SU-DHL-6 (cell line): ENCODE data around the gene FBXO36.
"Not testable (repeated sequence)": the region's sequence is repeated elsewhere in the genome, so short reads cannot be mapped to it uniquely, and the experiment has no call there.

Experiments
- EZH2phosphoT487 ChIP-seq: fragments of 200-600 bp; sonication (generic), shearing (Covaris generic); conservative IDR thresholded peaks from 2 replicates; pipeline ENCODE4 v1.6.1; 2018; ENCODE audit warnings: mild to moderate bottlenecking, antibody characterized with exemption, low read length, moderate library complexity, mixed read lengths
- TF ChIP-seq, protein P1 (sequence below): fragments of 200-600 bp; sonication (generic); IDR thresholded peaks from one replicate; pipeline ENCODE4 v1.5.1; 2017; ENCODE audit warnings: antibody characterized with exemption, mild to moderate bottlenecking, low read length, moderate library complexity; ENCODE audit not compliant: insufficient read depth, poor library complexity, severe bottlenecking

DNA sequence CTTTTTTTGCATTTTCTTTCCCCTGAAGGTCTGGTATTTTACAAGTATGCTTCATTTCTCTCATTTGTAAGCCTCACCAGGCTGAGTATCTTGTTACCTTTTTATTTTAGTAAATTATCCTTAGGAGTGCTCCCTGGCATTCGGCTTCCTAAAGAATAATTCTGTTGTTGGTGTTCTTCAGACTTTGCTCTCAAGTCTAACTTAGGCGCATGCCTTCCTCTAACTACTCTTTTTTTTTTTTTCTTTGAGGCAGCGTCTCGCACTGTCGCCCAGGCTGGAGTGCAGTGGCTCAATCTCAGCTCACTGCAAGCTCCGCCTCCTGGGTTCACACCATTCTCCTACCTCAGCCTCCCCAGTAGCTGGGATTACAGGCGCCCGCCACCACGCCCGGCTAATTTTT, 2.2 kb downstream of the FBXO36 start:
- TF ChIP-seq, protein P1, sequence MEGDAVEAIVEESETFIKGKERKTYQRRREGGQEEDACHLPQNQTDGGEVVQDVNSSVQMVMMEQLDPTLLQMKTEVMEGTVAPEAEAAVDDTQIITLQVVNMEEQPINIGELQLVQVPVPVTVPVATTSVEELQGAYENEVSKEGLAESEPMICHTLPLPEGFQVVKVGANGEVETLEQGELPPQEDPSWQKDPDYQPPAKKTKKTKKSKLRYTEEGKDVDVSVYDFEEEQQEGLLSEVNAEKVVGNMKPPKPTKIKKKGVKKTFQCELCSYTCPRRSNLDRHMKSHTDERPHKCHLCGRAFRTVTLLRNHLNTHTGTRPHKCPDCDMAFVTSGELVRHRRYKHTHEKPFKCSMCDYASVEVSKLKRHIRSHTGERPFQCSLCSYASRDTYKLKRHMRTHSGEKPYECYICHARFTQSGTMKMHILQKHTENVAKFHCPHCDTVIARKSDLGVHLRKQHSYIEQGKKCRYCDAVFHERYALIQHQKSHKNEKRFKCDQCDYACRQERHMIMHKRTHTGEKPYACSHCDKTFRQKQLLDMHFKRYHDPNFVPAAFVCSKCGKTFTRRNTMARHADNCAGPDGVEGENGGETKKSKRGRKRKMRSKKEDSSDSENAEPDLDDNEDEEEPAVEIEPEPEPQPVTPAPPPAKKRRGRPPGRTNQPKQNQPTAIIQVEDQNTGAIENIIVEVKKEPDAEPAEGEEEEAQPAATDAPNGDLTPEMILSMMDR, result not testable (repeated sequence)
- TF ChIP-seq EZH2phosphoT487, result not testable (repeated sequence)
